Measurements from ENCODE around the gene INSRR. TPM values are rescaled to one million over a fixed set of nuclear protein-coding genes. Genes with fewer than 3 reads are reported as not detected.

INSRR gene
- not detected in 5 replicates for total RNA-seq (2022; extraction: Qiagen RNA extraction)

DNA sequence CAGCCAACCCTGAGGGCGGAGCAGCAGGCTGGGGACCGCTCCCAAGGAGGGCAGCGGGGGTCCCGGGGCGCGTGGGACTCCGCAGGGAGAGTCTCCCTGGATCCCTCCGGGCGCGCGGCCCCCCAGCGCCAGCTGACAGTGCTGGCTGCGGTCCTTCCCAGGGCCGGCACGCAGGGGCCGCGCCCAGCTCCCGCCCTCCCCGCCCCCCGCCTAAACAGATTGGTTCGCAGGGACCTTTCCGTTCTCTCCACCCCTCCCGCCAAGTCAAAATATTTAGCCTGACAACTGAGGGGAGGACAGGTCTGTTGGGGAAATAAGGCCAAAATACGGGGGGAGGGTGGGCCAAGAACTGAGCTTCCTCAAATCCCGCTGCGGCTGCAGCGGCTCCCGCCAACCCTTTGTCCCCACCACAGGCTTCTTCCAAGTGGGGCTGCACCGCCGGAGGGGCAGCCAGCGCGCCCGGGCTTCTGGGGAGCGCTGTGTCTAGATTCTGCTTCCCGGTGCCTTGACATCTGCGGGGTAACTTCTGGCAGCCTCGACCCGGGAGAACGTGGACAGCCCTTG lies at the start of gene INSRR:
Gene INSRR, minus strand, starts transcription at position 159 of the 564 bp plus-strand sequence. CDS start 496 bp downstream, outside the sequence.

DNA sequence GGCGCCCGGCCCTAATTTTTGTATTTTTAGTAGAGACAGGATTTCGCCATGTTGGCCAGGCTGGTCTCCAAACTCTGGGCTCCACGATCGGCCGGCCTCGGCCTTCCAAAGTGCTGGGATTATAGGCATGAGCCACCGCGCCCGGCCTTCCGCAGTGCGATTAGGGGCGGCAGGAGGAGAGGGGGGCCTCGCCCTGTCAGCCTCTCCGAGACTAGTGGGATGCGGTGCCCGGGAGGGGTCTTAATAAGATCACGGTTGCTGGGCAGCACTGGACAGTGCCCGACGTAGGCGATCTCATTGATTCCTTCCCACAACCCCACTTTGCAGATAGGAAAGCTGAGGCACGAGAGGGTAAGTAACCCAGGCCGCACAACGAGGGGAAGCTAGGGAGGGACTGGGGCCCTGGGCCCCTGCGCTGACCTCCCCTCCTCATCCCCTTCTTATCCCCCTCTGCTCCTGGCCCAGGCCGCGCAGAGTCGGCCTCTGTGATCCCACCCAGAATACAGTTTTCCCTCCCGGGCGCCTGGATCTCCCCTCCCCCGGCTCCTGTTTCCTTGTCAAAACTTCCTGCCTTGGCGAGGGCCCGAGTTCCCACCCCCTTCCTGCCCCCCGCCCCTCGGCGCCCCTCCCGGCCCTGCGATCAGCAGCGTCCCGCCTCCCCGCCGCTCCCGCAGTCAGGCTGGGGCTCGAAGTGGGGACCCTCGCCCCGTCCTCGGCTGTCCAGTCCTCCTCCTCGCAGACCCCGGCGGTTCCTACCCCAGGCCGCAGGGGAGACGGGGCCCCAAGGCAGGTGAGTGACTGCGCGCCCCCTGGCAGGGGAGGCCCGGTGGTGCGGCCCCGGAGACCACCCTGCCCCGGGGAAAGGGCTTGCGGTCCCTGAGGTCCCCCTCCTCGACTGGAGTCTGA lies 34.4 kb upstream of the INSRR start, which contains the start of gene PEAR1:
Gene PEAR1, plus strand, starts transcription at position 671 of the 906 bp plus-strand sequence. CDS start 10,209 bp downstream, outside the sequence.

DNA sequence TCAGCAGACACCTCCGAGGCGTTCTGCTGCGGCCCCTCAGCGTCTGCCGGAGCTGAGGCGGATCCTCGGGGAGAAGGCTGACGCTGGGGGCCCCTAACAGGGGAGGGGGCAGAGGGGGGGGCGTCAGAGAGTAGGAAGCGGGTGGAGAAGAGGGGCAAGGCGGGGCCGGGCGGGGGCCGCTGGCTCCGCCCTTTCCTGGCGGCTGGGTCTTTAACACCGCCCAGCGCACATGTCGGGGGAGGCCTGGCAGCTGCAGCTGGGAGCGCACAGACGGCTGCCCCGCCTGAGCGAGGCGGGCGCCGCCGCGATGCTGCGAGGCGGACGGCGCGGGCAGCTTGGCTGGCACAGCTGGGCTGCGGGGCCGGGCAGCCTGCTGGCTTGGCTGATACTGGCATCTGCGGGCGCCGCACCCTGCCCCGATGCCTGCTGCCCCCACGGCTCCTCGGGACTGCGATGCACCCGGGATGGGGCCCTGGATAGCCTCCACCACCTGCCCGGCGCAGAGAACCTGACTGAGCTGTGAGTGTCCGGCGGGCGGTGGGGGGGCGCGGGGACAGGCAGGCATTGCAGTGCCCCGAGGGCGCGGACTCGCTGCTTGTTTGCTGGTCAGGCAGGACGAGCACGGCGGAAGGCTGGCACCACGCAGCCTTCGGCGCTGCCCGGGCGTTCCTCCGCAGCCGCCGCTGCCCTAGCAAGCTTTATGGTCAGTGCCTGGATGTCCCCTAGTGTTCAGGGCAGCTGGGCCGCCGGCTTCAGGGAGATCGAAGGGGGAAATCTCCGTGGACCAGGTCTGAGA lies 1.9 kb upstream of the INSRR start, which contains the start of gene NTRK1:
Gene NTRK1, plus strand, starts transcription at position 238 of the 796 bp plus-strand sequence. Its CDS starts 70 bp downstream, at position 308.

GRCh38 chr1:156816561-156817328 lies 42.2 kb downstream of the INSRR start, which contains the start of gene SH2D2A:
Gene SH2D2A (minus strand): TSS chr1:156816848. CDS start chr1:156816708, 140 bp downstream.

Other genes with a start within 250 kb of the INSRR start
- 0.13 to 0.29 TPM (median 0.20 TPM) in 4 of 5 replicates, not detected in the other for gene HAPLN2, start 239.7 kb downstream of the INSRR start, total RNA-seq (2022; extraction: Qiagen RNA extraction)
- gene BCAN, start 217.0 kb downstream of the INSRR start, total RNA-seq (2022; extraction: Qiagen RNA extraction) = 0.06 to 0.15 TPM (median 0.10 TPM) in 4 of 5 replicates, not detected in the other
- 0.97 to 1.2 TPM (median 1.1 TPM) in 5 replicates for gene NES, start 181.7 kb downstream of the INSRR start, total RNA-seq (2022; extraction: Qiagen RNA extraction)
- 7.6 to 12.4 TPM (median 7.9 TPM) in 5 replicates for gene CRABP2, start 153.5 kb downstream of the INSRR start, total RNA-seq (2022; extraction: Qiagen RNA extraction)
- 22.7 to 25.3 TPM (median 24.5 TPM) in 5 replicates for gene METTL25B, start 130.6 kb downstream of the INSRR start, total RNA-seq (2022; extraction: Qiagen RNA extraction)
- 38.1 to 53.1 TPM (median 40.2 TPM) in 5 replicates for gene ISG20L2, start 130.4 kb downstream of the INSRR start, total RNA-seq (2022; extraction: Qiagen RNA extraction)
- 170 to 214 TPM (median 194 TPM) in 5 replicates for gene MRPL24, start 118.0 kb downstream of the INSRR start, total RNA-seq (2022; extraction: Qiagen RNA extraction)
- 403 to 447 TPM (median 425 TPM) in 5 replicates for gene HDGF, start 107.4 kb downstream of the INSRR start, total RNA-seq (2022; extraction: Qiagen RNA extraction)
- 70.1 to 77.8 TPM (median 71.0 TPM) in 5 replicates for gene PRCC, start 91.6 kb downstream of the INSRR start, total RNA-seq (2022; extraction: Qiagen RNA extraction)
- gene SH2D2A, start 42.3 kb downstream of the INSRR start, total RNA-seq (2022; extraction: Qiagen RNA extraction) = 2.9 to 4.2 TPM (median 3.4 TPM) in 5 replicates
- 0.10 to 0.15 TPM (median 0.13 TPM) in 5 replicates for gene NTRK1, start 1.7 kb upstream of the INSRR start, total RNA-seq (2022; extraction: Qiagen RNA extraction)
- 6.2 to 7.7 TPM (median 7.0 TPM) in 5 replicates for gene PEAR1, start 34.6 kb upstream of the INSRR start, total RNA-seq (2022; extraction: Qiagen RNA extraction)
- gene LRRC71, start 61.5 kb upstream of the INSRR start, total RNA-seq (2022; extraction: Qiagen RNA extraction) = 0.06 to 0.19 TPM (median 0.15 TPM) in 5 replicates
- 15.4 to 18.0 TPM (median 17.2 TPM) in 5 replicates for gene ARHGEF11, start 186.6 kb upstream of the INSRR start, total RNA-seq (2022; extraction: Qiagen RNA extraction)
- gene ETV3L, start 240.7 kb upstream of the INSRR start, total RNA-seq (2022; extraction: Qiagen RNA extraction) = not detected in 5 replicates

All from A549 treated with AZD2906 at 1 μM for 4 hours (cell line).